Pancreas (tissue), 10 donors: ENCODE results near the gene GET4. TPM values are rescaled to one million over a fixed set of nuclear protein-coding genes. Genes with fewer than 3 reads are reported as not detected.

Source experiments
- ATAC-seq, 4 donors: fragments of 200-7000 bp; cut with Tn5 transposase; one replicate each; pipeline versions ENCODE4 v1.8.0 to v1.9.1; 2020; ENCODE audit warnings: mild to moderate bottlenecking in 4 of 4, moderate library complexity in 4 of 4
- DNase-seq, 6 donors: peaks; one replicate each; pipeline ENCODE4 v3.0.0-alpha.2; 2020
- FAIRE-seq: peaks from 2 replicates; lab custom pipeline; 2012; peaks lifted over from hg19 to GRCh38; lab: Jason Lieb, UNC
- H3K27ac ChIP-seq, 4 donors: fragments of 200-600 bp; sonication (generic); 1 replicate in 3 of 4; 2 replicates in 1 of 4; pipeline versions ENCODE4 v1.5.0 to v1.8.0; 2020
- H3K27me3 ChIP-seq, 4 donors: fragments of 200-600 bp; one replicate each; pipeline ENCODE4 v1.8.0; 2021
- H3K36me3 ChIP-seq, 3 donors: fragments of 200-600 bp; sonication (generic) in 1 of 3; one replicate each; pipeline versions ENCODE4 v1.5.0 to v1.8.0; 2020 to 2021
- H3K4me1 ChIP-seq, 3 donors: fragments of 200-600 bp; one replicate each; pipeline ENCODE4 v1.8.0; 2021
- H3K4me3 ChIP-seq, 4 donors: fragments of 200-600 bp; sonication (generic) in 2 of 4; one replicate each; pipeline versions ENCODE4 v1.5.0 to v1.8.0; 2020 to 2021
- H3K9me3 ChIP-seq, 4 donors: fragments of 200-600 bp; one replicate each; pipeline ENCODE4 v1.8.0; 2021
- CTCF ChIP-seq, 4 donors: fragments of 200-600 bp; sonication (generic) in 3 of 4; IDR thresholded peaks; one replicate each; pipeline versions ENCODE4 v1.5.0 to v1.8.0; 2021; ENCODE audit warnings: antibody characterized with exemption in 4 of 4
- WGBS, 2 donors: extraction: QIAGEN DNeasy Blood & Tissue Kit; methylation state at CpG; one replicate each; pipeline ENCODE4 v1.1.7; 2013; 5-methylcytosine and 5-hydroxymethylcytosine counted together
- intact Hi-C, 3 donors: fragments of 100-400 bp; cut with DNase I; formaldehyde crosslinking; loops; one replicate each; pipeline versions ENCODE4 v1.11.1 to v1.14.2; 2022
- polyA plus RNA-seq, 2 donors: library from polyadenylated mRNA; stranded (reverse); fragments of 200-250 nt; gene quantifications; one replicate each; pipeline ENCODE4 v1.2.3, GENCODE V29; 2013
- total RNA-seq, 6 donors: library from RNA; stranded (reverse); fragmentation: NEBNext Ultra II Directional in 4 of 6; extraction: Animal tissue kit (Norgen Biotek cat#: 25700) in 4 of 6; gene quantifications; one replicate each; pipeline versions ENCODE4 v1.2.1 to v1.2.4, GENCODE V29; 2021 to 2023
- donor health status: healthy with polysubstance abuse.
- donor health status: DM: no; HTN: no; CAD: no; lungs with moderate emphysema.
- donor health status: DM: no; HTN: no; CAD: no.
- donor health status: control.
- donor health status: control.
- donor health status: Bipolar disorder and iron deficiency.
- donor health status: DM: yes; HTN: yes; CAD: no.
- donor health status: DM: no; HTN: no; CAD: no.
- donor health status: DM: no; HTN: no; CAD: no.
- donor health status: DM: yes; HTN: yes; CAD: no.

The GET4 gene
- total and polyA plus RNA-seq, 8 donors = 13.1 to 94.5 (median 21.4) TPM

- intact Hi-C loops = no loop called here
- Histone ChIP-seq H3K27me3 (no peaks in the 10 kb centered on the region), H3K27ac (no peak overlapping the region), H3K36me3 (peaks cover 0 to 34% (median 32%) of the 10 kb centered on the region in 3 donors), H3K4me3 (no peak overlapping the region), H3K4me1 (peaks cover 25 to 38% (median 33%) of the 10 kb centered on the region in 3 donors), H3K9me3 (no peaks in the 10 kb centered on the region)
- no peak for FAIRE-seq
- no peak for ATAC-seq
- TF ChIP-seq CTCF (IDR thresholded peaks at IDR 0.05) = no peak
- peak in 3 of 6 donors; percentile 42 to 74 (median 56) for DNase-seq
- 89 to 90% methylated on average over 40 of the region's 40 CpGs for WGBS, 2 donors
These were observed 10.5 kb downstream of the GET4 start for GRCh38 chr7:886626-887487.

GRCh38 chr7:887488-887820 lies 11.1 kb downstream of the GET4 start:
- TF ChIP-seq CTCF (IDR thresholded peaks at IDR 0.05) = no peak
- no peak for ATAC-seq
- peaks cover 25 to 34% (median 33%) of the 10 kb centered on the region in 3 donors for H3K4me1 ChIP-seq
- H3K27me3 ChIP-seq = no peaks in the 10 kb centered on the region
- no peak for FAIRE-seq
- H3K36me3 ChIP-seq = peaks cover 0 to 39% (median 38%) of the 10 kb centered on the region in 3 donors
- DNase-seq = peak in 3 of 6 donors; percentile 28 to 67 (median 52)
- no peaks in the 10 kb centered on the region for H3K9me3 ChIP-seq
- intact Hi-C loops = no loop called here
- no peak overlapping the region for H3K27ac ChIP-seq
- 93 to 95% methylated on average over 18 of the region's 18 CpGs for WGBS, 2 donors
- no peak overlapping the region for H3K4me3 ChIP-seq

GRCh38 chr7:888081-889024 lies 12.0 kb downstream of the GET4 start:
- no peak for FAIRE-seq
- intact Hi-C loops = no loop called here
- Histone ChIP-seq H3K27me3 (no peaks in the 10 kb centered on the region), H3K27ac (no peak overlapping the region), H3K9me3 (no peaks in the 10 kb centered on the region), H3K4me1 (peaks cover 20 to 27% (median 25%) of the 10 kb centered on the region in 3 donors), H3K36me3 (peaks cover 0 to 39% (median 39%) of the 10 kb centered on the region in 3 donors), H3K4me3 (no peak overlapping the region)
- no peak for TF ChIP-seq CTCF (IDR thresholded peaks at IDR 0.05)
- WGBS, 2 donors = 83 to 91% methylated on average over 43 of the region's 43 CpGs
- peak in 3 of 6 donors; percentile 40 to 76 (median 54) for DNase-seq
- no peak for ATAC-seq

- TF ChIP-seq CTCF (IDR thresholded peaks at IDR 0.05) = no peak
- no peak for FAIRE-seq
- intact Hi-C loops = no loop called here
- no peaks in the 10 kb centered on the region for H3K9me3 ChIP-seq
- 89 to 95% methylated on average over 15 of the region's 15 CpGs for WGBS, 2 donors
- peak in 3 of 6 donors; percentile 33 to 75 (median 49) for DNase-seq
- peaks cover 16 to 21% (median 18%) of the 10 kb centered on the region in 3 donors for H3K4me1 ChIP-seq
- H3K36me3 ChIP-seq = peaks cover 0 to 44% (median 43%) of the 10 kb centered on the region in 3 donors
- no peaks in the 10 kb centered on the region for H3K27me3 ChIP-seq
- no peak for ATAC-seq
- no peak overlapping the region for H3K27ac ChIP-seq
- no peak overlapping the region for H3K4me3 ChIP-seq
These were observed 12.7 kb downstream of the GET4 start for GRCh38 chr7:889025-889390.
